AML-193 (cell line): Measurements from ENCODE around the gene SREBF1.
A peak's percentile ranks its signal among the peaks of the same experiment; 100 is the strongest.

Experiments used
- DNase-seq, 2 experiments: peaks; one replicate each; lab custom pipeline; 2025; lab: John Stamatoyannopoulos, UW

The SREBF1 gene

DNA sequence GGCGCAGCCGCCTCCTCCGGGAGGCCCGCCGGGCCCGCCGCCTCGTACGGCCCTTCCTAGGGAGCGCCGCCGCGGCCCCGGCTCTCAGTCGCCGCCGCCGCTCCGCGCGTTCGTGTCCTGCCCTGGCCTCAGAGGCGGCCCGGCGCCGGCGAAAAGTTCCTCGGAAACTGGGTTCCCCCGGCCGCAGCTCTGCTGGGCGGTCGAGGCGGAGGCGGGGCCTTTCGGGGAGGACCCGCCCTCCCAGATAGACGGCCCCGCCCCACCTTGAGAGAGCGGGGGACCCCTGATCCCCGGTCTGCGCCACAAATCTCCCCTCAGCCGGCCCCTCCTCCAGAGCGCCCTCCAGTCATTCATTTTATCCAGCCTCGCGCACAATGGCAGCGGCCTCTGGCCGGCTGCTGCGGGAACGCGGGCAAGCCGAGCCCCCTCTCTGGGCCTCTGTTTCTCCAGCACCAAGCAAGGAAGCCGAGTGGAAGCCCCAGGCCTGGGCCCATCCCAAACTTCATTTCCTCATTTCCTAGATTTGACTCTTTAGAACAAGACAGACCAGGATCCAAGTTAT, at the start of gene SREBF1:
TSS of gene SREBF1 (minus strand) at position 169 of the 562 bp plus-strand sequence. CDS start 169 bp downstream, outside the sequence.
- DNase-seq: no peak

DNA sequence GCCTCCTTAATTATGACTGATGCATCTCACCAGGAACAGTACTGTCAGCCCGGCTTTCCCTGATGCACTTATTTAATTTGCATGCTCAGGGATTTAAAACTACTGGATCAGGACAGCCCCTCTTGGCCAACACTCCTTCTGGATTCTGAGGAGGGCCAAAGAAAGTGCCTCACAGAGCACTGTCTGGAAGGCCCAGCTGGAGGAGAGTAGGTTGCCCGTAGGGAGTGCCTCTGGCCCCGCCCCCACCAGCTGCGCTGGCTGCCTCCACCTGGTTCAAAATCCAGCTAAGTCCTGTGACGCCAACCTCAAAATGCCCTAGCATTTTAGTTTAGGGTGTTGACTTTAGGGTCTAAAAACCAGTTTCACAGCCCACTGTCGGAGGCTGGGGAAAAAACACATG, 49.4 kb upstream of the SREBF1 start:
- DNase-seq: no peak

DNA sequence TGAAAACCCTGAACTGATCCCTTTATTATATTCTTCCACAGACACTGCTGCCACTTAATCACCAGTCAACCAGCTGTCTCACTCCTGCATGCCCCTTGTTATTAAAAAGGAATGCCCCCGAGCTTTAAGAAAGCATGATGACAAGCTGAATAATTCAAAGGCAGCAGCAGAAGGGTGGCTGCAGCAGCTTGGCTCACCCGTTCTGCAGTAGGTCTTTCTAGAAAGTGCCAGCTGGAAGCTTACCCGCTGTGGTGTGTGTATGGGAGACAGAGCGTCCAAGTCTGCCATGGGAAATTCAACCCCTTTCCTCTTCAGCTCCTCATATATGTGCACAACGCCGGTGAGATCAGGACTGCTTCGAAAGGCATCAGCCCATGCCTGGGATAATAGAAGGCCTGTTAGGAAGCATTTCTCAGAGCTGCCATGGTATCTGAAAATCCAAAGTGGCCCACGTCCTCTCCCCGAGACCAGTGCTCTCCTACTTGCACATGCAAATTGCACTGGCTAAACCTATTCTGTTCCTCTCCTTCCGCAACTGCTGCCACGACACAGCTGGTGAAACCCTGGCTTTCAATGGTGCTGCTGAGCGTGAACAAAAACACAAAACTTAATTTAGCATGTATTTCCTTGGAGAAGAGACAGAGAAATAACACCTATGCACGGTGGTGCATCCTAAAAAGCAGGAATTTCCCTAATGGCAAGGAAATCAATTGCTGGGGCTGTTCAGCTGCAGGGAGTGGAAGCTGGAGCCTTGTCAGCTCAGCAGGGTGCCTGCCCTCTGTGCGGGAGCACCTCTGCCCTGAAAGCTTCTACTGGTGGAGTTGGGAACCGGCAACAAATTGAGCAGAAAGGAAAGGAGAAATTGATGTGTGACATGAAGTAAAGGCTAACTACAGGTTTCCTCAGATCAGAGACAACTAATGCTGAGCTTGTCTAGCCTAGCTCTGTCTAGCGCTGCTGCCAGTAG, 47.9 kb upstream of the SREBF1 start:
- DNase-seq: no peak

DNA sequence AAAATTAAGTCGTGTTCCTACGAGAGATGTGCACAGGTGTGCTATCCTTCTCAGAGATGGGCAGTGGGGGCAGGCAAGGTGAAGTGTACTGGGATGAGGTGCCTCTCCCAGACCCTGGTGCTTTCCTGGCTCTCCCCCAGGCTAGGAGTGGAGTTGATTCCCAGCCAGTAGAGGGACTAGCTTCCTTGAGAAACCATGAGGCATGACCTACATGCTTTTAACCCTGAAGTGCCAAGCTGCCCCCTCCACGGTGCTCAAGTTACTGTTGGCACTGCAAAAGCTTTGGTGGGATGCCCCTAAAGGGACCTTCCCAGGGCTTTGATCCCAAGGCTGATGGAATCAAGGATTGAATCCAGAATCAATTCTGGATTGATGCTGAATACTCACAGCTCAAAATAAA, 47.0 kb upstream of the SREBF1 start:
- no peak for DNase-seq

DNA sequence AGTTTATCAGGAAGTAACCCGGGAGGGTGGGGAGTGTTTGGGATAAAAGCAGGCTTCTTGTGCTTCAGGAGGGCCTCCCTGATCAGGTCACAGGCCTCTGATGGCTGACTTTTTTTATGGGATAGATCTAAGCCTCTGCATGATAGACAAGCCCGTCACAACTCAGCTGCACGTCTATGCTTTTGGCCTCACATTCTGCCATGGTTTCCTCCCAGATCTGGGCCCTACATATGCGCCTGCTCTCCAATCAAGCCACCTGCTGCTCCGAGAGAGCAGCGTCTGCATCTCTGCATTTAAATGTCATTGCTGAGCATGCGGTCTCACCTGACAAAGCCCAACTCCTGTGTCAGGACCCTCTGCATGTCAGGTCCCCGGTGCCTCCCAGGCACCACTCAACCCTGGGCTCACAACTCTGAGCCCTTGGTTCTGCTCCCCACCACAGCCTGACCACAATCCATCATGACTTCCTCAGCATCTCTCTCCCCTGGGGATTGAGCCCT, 45.3 kb upstream of the SREBF1 start:
- DNase-seq: no peak

DNA sequence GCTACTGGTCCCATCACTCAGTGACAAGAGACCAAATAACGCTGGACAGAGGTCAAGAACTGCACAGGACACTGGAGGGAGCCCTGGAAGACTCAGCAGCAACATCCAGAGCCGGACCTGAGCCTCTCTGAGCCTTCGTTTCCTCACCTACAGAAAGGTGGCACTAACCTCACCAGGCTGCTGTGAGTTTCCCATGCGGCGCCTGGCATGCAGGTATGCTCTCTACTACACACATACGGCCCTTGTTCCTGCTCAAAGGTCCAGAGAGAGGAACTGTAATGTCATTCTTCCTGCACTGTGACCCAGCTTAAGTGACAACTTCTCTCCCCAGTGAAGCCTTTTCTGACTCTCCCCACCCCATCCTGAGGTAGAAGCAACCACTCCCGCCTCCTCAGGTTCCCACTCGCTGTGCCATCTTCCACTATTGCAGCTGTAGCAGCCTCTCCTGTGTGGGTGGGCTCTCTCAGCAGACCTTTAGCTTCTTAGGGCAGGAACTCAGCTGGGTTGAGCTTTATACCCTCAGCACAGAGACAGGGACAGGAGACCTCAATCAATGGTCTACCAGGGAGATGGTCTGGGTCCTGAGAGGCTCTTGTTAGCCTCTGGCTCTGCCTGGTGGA, 43.9 kb upstream of the SREBF1 start:
- no peak for DNase-seq

DNA sequence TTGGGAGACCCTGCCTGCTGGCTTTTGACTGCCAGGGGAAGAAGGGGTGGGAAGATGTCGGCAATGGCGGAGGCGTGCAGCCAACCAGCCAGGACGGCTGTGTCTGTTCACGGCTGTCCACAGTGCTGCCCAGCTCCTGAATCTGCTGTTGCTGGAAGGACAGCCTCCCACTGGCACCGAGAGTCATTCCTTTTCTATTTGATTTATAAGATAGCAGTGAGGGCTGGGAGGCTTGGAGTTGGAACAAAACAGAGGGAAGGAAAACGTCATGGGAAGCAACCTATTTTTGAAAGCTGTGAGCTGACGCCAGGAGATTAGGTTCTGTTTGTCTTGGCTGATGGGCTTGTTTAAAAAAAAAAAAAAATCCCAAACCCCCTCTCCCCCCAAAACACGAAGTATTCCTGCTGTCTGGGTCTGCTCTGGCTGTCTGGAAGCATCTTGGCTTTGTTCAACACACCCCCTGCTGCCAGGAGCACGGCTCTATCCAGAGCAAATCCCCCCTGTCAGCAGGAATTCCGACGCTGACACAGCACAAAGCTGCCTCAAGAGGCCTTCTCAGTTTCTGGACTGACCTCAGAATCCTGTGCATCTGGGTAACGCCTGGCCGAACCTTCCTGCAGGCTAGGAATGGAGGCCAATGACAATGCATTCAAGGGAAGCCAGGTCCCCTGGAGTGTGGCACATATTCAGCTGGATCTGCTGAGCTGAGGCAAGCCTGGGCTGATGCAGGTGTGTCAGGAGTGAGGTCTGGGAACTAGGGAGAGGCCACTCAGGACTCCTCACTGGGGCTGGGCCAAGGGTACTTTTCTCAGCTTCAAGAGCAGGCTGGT, 41.0 kb upstream of the SREBF1 start:
- no peak for DNase-seq

DNA sequence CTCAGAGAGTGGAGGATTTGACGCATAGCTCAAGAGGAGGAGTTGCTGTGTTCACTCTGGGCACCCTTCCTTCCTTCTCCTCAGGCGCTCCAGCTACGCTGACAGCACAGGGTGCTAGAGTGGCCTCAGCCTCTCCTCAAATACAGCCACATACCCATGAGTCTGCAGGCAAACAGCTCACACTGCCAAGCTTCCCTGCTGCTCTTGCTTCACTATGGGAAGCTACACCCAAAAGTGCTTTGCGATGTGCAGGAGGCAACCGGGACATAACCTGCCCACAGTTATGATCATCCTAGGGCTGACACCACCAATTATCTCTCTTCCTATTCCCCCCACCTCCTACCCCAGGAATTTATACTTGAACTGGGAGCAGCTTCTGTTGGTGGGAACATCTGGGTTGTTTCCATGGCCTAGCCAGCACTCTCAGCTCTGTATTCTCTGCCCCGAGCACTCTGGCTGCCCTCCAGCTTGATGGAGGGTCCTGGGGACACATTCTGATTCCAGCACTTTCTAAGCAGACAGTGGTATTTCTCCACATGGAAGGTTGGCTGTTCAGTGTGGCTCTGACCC, 40.3 kb upstream of the SREBF1 start:
- DNase-seq: no peak

DNA sequence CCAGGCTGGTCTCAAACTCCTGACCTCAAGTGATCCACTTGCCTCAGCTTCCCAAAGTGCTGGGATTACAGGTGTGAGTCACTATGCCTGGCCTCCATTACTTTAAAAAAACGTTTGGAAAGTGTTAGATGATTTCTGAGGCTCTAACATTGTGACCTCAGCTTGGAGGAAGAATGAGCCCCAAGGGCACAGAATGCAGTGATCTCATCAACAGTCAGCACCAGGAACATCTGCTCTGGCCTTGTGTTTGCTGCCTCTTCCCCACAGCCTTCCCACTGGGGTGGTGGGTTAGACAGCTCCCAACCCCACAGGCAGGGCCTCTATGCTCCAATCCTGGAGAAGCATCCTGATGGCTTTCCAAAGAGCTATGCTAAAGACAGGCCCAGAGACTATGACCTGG, 37.7 kb upstream of the SREBF1 start:
- DNase-seq: no peak

DNA sequence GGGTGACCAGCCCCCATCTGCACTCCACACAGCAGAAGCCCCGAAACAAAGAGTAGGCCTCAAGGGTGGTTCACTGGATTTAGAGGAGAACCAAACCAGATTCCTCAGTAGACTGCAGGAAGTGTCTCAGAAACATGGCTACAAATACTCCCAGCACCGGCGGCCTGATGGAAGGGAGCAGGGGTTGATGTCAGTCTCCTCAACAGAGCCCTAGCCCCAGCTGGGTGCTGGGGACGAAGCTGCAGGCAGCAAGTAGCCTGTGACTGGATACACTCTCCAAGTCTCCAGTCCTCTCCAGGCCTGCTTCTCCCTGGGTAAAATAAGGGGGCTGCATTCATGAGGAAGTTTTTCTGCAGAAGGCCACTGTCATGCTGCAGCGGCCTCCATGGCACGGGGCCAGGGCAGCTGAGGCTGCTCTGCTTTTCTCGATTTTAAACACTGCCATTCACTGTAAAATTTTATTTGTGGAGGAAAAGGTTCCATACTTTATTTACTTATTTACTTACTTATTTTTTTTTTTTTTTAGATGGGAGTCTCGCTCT, 36.7 kb upstream of the SREBF1 start:
- DNase-seq: no peak

DNA sequence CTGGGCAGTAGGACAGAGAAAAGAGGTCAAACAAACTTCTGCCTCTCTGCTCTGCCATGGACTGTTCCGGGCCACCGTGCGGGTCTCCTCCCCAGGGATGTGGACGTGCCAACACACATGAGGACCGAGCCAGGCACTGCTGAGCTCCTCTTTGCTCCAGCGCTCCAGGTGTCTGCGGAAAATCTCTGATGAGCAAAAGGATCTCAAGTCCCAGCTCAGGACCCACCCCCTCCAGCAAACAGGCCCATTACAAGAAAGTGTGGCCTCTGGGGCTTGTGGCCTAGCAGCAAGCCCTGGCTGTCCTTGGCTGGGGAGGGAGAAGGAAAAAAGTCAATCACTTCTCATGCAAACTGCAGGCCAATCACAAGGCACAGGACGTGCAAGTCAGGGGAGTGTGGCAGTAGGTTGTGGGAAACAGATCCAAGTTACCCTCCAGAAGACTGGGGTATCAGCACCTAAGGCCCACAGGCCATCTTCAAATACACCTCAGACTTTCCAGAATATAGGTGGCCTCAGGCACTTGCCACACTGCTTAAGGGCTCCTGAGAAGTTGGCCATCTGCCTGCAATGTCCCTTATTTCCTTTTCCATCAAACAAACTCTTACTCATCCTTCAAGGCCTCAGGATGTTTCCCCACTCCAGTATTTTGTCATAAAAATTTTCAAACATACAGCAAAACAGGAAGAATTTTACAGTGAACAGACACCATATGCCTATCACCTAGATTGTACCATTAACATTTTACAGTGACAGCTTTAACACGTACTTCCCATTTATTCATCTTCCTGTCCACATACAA, 36.0 kb upstream of the SREBF1 start:
- peak in 1 of 2 experiments; percentile 9 for DNase-seq

DNA sequence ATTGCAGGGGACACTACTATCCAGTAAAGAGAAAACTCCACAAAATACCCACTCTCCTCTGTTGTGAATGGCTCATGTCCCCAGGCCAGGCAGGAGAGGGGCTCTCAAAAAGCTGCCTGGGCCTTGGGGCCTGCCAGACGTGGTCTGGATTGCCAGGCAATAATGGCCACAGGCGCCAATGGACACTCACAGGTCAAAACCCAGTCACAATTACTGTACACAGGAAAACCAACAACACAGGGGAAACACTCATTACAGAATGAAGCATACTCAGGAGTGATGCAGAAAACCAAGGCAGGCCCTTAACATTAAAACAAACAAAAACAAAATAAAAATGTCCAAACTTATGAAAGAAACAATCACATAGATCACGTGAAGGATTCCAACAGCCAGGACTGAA, 35.1 kb upstream of the SREBF1 start:
- DNase-seq: no peak

DNA sequence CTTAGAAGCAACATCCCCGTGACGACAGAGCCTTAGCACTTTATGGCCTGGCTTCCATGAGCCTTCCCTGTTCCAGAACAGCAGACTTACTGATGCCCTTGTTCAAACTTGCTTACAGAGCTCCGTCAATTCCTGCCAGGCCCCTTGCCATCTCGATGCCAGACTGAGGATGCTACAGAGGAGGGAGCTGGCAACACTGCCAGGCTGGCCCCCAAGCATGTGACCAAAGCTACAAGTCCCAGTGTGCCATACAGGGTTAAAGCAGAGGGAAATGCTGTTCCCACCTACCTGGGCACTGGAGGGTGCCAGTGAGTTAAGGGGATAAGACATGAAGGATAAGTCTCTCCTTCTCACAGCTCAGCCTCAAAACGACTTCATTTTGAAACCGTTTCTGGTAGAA, 33.5 kb upstream of the SREBF1 start:
- DNase-seq: no peak

DNA sequence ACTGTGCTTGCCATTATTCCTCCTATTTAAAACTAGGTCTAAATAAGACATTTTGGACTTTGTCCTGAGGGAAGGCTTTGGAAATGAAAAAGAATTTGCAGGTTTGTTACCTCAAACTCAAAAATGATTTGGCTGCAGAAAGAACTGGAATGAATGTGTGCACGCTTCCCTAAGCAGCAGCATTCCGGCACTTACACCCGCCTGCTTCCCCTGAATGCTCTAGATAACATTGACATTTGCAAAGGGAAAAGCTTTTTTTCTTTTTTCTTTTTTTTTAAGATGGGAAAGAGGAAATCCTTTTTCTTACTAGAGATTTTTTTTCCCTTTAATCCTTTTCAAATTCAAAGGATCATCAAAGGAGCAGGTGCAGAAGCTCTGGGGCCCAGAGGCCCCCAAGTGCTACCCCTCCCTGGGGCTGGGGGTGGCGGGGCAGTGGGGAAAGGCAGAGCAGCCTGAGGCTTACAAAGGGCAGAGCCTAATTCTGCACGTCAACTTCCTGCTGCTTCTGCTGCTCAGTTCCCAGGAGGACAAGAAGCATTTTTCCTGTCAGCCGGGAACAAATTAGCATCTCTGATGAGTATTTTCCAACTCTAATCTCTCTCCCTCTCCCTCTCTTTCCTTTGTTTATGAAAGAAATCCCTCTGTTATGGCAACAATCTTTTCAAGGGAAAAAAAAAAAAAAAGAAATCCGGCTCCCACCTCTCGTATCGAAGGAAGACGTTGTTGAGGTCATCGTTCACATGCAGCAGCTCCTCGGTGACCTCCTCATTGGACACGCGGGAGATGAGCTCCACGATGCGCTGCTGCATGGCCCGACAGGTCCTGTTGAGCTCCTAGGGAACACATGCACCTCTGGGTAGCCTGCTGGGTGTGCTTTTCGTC, 32.1 kb upstream of the SREBF1 start:
- DNase-seq: no peak

DNA sequence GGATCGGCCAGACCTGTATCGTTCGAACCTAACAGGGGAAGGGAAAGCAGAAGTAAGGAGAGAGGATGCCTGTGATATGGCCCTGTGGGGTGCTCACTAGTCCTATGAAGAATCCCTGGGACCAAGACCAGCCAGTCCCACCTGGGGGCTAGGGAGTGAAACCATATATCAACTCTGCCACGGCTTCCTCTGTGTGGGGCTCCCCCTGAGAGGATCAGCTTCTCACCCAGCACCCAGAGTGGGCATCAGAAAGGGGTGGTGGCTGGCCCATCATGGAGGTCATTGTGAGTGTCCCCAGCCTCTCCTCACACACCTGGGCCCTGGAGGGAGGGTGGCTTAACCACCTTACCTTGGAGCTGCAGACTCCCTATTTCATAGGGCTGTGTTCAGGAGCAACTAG, 30.1 kb upstream of the SREBF1 start:
- DNase-seq: no peak

DNA sequence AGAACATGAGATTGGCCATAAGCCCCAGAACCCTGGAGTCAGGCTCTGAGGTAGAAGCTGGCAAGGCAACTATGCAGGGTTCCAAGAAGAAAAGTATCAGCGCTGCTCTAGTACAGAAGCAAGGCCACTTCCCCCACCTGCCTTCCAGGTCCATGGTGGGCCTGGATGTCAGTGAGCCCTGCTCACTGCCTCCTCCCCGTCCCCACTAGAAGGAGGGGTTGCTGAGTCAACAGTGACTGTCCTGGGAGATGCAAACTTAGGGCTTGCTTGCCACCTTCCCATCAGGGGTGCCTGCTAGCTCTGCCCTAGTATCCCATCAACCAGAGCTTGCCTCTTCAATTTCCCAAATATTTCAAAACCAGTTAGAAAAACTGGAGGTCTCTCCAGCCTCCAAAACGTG, 29.6 kb upstream of the SREBF1 start:
- no peak for DNase-seq

DNA sequence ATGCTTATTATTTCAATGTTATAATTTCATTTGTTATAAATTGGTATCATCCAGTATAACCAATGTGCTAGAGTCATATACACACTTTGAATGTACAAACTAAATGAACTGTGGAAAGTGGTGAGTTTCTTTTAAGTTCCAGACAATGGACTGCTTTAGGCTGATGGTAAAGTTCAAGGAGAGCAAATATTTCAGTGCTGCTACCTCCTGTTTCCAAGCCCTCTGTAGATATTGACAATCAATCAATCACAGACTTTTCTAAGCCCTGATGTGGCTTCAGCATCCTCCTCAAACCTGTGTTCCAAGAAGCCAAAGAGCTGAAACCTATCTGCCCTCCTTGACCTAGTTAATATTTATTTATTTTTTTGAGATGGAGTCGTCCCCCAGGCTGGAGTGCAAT, 28.2 kb upstream of the SREBF1 start:
- no peak for DNase-seq

DNA sequence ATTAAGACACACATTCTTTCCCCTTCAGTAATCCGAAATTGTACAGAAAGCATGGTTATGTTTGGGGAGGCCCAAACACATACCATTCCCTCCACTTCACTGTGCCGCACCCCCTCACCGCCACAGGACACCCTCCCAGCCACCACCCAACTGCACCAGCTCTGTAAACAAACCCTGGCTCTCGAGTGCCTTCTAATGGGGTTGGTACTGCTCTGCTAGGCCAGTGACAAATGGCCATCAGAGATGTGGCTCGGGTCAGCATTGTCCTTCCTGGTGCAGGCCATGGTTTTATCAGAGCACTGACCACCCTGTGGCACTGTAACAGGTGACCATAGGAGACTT, 24.0 kb upstream of the SREBF1 start:
- no peak for DNase-seq

DNA sequence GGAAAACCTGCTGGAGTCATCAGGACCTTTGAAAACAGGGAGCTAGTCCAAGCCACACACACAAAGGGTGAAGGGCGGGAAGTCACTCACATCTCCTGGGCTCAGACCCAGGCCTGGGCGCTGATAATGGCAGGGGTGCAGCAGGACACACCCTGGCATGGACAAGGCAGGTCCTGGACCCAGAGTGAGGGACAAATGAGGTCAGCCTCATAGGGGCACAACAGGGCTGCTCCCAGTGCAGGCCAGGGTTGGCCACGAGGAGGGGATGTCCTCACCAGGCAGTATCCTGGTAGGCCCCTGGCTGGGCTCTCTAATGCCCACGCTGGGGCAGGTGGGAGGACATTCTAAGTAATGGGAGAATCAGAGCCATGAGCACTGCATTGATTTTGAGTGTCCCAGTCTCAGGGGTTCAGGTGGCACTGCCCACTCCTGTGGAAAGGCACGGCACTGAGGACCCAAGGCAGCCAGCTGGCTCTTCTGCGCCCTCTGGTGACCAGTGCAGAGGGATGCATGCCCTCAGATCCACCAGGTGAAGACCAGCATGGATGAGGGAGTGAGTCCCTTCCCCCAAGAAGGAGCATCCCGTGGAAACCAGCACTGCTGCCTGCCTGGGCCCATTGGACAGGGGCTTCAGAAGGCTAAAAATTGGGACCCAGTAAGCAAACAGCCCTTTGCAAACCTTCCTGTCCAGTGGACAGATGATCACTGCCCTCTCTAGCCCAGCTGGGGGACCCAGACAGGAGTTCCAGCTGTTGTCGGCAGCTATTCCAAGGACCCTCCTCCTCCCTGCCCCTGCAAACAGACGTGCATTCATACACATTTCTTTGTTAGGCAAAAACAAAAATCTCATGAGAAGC, 23.4 kb upstream of the SREBF1 start:
- DNase-seq: peak in 1 of 2 experiments; percentile 11
